Measurements from ENCODE around the gene TRIM62.

TRIM62 gene

GRCh38 chr1:33175865-33176264 lies 6.0 kb downstream of the TRIM62 start:
- TF ChIP-seq CTCF (conservative IDR thresholded peaks at IDR 0.05; ENCODE audit: low read length), result no peak
- no peak overlapping the region for H3K4me3 ChIP-seq (ENCODE audit: low read length)
- no peak for DNase-seq (ENCODE audit: low read depth)

DNA sequence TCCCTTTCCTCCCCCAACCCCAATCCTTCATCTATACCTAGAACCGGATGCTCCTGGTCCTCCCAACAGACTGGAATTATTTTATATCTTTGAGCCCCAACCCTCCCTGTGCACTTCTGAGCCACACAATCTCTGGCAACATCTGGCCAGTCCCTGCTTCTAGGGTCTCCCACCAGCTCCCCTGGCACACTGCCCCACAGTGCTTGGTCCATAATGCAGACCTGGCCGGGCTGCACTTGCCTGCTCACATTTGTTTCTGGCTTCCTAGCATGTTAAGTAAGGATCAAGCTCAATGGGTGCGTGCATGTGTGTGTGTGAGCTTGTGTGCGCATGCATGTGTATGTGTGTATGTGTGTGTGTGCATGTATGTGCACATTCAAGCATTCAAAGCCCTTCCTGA lies 8.8 kb downstream of the TRIM62 start:
- no peak for DNase-seq (ENCODE audit: low read depth)
- no peak overlapping the region for H3K4me3 ChIP-seq (ENCODE audit: low read length)
- no peak for TF ChIP-seq CTCF (conservative IDR thresholded peaks at IDR 0.05; ENCODE audit: low read length)

DNA sequence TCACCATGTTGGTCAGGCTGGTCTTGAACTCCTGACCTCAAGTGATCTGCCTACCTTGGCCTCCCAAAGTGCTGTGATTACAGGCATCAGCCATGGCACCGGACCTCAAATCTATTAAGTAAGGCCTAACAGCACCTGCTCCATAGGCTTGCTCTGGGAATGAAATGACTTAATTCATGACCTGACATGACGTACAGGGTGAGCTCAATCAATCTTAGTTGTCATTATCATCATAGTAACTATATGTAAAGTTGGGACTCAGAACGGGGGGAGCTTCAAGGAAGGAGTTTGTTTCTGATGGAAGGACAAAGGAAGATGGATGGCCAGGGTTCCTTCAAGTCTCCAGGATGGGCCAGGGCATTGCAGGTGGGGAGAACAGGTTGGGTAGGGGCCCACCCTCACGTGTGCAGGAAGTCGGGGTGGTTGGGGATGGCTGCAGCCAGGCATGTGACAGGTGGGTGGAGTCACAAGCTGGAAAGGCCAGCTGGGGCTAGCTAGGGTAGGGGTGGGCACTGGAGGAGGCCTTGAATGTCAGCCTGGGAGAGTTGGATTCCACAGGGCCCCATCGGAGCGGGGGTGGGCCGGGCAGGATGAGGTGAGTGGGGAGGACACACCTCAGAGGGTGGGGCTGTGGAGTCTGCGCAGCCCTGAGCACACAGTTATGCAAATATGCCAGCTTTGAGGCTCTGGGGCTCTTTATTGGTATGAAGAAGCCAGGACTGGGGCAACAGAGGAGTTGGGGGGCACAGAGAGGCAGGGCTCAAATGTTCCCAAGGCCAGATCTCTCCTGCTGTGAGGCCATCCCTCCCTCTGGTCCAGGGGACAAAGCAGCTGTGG lies 9.6 kb downstream of the TRIM62 start:
- no peak for TF ChIP-seq CTCF (conservative IDR thresholded peaks at IDR 0.05; ENCODE audit: low read length)
- no peak overlapping the region for H3K4me3 ChIP-seq (ENCODE audit: low read length)
- no peak for DNase-seq (ENCODE audit: low read depth)

- no peak for DNase-seq (ENCODE audit: low read depth)
- no peak for TF ChIP-seq CTCF (conservative IDR thresholded peaks at IDR 0.05; ENCODE audit: low read length)
- H3K4me3 ChIP-seq (ENCODE audit: low read length), result no peak overlapping the region
Observed at GRCh38 chr1:33170351-33171274, 11.2 kb downstream of the TRIM62 start.

GRCh38 chr1:33169290-33170055 lies 12.4 kb downstream of the TRIM62 start:
- no peak for DNase-seq (ENCODE audit: low read depth)
- TF ChIP-seq CTCF (conservative IDR thresholded peaks at IDR 0.05; ENCODE audit: low read length), result no peak
- H3K4me3 ChIP-seq (ENCODE audit: low read length), result no peak overlapping the region

GRCh38 chr1:33168556-33169289 lies 13.1 kb downstream of the TRIM62 start:
- no peak overlapping the region for H3K4me3 ChIP-seq (ENCODE audit: low read length)
- no peak for TF ChIP-seq CTCF (conservative IDR thresholded peaks at IDR 0.05; ENCODE audit: low read length)
- DNase-seq (ENCODE audit: low read depth), result no peak
